ENCODE data around the gene FHIT. TPM values are rescaled to one million over a fixed set of nuclear protein-coding genes. Genes with fewer than 3 reads are reported as not detected.

The FHIT gene
- total RNA-seq, 1 experiment from 2014 or later, result 2.1 TPM

DNA sequence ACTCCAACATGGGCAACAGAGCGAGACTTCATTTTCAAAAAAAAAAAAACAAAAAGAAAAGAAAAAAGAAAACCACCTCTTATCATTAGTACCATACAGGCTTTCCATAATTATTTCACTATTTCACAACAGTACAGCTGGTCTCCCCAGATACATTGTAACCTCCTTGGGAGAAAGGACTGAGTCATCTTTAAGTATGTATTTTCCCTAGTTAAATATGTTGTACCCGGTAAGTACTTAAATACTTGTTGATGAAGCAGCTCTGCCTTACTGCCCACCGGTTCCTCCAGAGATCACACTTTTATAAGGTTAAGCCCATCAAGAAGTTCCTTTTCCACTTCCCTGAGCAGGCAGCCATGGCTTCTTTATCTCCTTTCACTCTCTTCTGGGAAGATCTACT lies 1412.0 kb downstream of the FHIT start:
- DNase-seq (ENCODE audit: extremely low read depth, low read depth), result no peak

DNA sequence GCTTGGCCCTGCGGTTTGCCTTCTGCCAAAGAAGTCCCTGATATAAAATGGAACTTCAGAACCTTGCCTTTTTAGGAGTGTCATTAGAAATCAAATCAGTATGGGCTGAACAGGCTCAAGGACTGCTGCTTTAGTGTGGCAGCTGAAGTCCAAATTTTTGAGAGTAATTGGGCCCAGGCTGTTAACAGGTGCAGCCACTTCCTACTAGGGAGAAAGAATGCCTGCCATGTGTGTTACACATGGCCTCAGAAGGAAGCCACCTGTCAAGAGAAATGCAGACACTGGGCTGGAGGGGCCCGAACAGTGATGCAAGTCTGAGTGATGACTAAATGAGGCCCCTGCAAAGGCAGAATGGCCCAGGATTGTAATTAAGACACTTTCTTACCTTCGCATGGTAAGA lies 1414.7 kb downstream of the FHIT start:
- DNase-seq (ENCODE audit: extremely low read depth, low read depth), result no peak

GRCh38 chr3:59832702-59833101 lies 1418.5 kb downstream of the FHIT start:
- DNase-seq (ENCODE audit: extremely low read depth, low read depth), result no peak

DNA sequence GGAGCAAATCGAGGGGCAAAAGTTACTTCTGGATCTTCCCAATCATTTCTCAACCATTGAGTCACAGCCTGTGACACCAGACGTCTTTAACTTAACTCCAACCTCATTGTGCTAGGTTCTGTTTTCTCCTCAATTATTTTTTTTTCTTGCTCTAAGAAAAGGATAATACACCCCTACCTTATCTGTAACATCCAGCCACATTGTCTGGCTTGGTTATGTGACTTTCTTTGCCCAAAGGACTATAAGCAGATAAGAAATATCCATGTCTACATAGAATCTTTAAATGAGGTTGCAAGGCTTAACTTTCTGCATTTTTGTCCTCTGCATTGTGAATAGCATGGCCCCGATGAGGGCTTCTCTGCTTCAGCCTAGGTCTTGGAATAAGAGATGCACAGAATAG lies 1419.0 kb downstream of the FHIT start:
- no peak for DNase-seq (ENCODE audit: extremely low read depth, low read depth)

GRCh38 chr3:59831394-59831793 lies 1419.9 kb downstream of the FHIT start:
- no peak for DNase-seq (ENCODE audit: extremely low read depth, low read depth)

- DNase-seq (ENCODE audit: extremely low read depth, low read depth), result no peak
Measured at GRCh38 chr3:59829527-59829926, 1421.7 kb downstream of the FHIT start.

- DNase-seq (ENCODE audit: extremely low read depth, low read depth), result no peak
Measured at GRCh38 chr3:59824876-59825275, 1426.4 kb downstream of the FHIT start.

DNA sequence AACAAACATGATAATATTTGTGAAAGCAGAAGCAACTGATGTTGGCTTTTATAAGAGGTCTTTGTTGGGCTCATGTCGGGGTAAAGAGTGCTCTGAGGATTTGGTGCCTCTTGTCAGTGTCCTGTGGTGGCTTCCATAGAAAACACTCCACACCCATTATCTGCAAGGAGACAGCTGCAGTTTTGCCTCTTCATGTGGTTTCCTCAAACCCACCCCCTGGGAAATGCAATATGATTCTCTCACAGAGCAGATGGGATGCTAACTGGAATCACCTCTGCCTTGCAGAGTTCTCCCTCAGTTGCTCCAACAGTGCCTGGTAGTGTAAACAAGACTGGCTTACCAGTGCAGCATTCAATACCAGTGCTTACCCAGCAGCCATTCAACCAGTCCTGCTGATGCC lies 1430.0 kb downstream of the FHIT start:
- no peak for DNase-seq (ENCODE audit: extremely low read depth, low read depth)

DNA sequence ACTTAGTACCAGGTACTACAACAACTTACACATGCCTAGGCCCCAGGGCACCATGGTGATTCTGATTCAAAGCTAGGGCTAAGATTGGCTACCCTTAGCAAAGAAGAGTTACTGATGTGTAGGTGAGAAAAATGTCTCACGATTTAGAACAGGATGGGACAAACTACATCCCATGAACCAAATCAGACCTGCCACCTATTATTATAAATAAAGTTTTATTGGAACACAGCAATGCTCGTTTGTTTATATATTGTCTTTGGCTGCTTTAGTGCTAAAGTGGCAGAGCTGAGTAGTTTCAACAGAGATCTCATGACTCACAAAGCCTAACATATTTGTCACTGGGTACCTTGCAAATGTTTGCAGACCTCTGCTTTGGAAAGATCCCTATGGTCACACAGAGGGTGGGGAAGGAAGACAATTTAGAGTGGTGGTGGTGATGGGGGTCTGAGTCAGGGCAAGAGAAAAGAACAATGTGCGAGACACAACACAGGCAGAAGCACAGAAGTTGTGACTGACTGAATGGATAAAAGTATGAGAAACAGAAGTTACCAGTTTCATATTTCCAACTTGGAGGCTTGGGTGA lies 1430.8 kb downstream of the FHIT start:
- no peak for DNase-seq (ENCODE audit: extremely low read depth, low read depth)

GRCh38 chr3:59818919-59819300 lies 1432.3 kb downstream of the FHIT start:
- no peak for DNase-seq (ENCODE audit: extremely low read depth, low read depth)

DNA sequence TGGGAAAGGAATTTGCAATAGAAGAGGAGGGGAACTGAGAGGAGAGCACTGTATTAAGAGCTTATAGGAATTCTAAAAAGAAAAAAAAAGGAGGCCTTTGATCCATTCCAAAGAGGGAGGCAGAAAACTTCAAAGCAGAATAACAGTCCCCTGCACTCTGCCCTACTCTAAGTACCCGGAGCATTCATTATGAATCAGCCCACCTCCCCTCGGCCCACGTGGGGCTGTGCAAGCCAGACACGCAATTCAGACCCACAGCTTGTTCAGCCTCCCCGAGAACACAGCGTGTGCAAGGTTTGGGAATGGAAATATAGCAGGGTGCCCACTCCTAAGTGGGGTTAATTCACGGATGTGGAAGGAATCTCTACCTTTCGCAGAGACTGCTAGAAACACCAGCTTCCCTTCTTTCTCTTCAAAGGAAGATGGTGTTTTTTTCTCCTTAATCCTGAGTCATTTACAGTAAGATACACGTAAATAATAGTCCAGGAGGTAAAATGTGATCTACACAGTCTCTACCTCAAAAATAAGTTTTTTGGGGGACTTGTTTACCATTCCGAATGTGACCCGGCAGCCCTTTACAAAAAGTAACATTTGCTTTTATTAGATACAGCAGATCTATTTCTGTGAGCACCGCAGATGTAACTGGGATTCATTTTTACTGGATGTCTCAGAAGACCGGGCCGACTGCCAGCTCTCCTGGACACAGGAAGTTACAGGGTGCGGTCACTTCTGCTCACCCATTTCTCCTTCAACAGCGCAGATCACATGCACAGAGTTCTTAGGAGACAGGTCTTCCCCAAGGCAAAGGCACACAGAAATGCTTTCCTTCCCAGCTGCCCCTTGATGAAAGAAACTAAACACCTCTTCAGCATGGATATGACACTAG lies 1433.0 kb downstream of the FHIT start:
- peak; percentile 83 for DNase-seq (ENCODE audit: extremely low read depth, low read depth)

GRCh38 chr3:59817511-59817910 lies 1433.7 kb downstream of the FHIT start:
- no peak for DNase-seq (ENCODE audit: extremely low read depth, low read depth)

DNA sequence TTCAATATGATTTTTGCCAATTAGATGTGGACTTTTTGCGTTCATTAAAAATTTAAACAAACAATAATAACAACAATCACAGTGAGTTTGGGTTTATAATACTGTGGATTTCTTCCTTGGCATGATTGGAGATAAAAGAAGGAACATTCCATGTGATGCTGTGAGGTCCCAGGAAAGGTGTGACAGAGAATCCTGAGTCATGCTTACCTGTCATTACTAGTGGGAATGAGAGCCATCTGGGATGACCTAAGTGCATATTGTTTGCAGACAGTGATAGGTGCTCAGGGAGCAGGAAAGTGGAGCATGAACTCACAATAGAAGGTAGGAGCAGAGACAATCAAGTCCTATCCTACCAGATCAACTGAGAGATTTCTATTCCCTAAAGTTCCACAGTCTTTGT lies 1434.9 kb downstream of the FHIT start:
- no peak for DNase-seq (ENCODE audit: extremely low read depth, low read depth)

DNA sequence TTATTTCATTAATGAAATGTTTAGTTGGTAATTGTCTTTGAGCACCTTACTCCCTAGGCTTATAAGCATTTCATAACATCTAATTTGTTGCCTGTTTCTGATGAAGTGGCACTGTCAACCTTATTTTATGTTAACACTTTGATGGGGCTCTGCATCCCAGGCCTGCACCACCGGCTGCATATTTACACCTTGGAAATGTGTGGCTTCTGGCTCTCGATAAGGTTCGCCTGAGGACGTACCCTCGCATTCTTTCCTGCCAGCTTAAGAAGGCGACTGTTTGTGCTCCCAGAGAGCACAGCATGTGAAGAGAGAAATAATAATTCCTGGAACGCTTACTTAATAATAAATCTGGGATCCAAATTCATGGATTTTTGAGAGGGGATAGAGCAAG lies 1438.1 kb downstream of the FHIT start:
- DNase-seq (ENCODE audit: extremely low read depth, low read depth), result no peak

DNA sequence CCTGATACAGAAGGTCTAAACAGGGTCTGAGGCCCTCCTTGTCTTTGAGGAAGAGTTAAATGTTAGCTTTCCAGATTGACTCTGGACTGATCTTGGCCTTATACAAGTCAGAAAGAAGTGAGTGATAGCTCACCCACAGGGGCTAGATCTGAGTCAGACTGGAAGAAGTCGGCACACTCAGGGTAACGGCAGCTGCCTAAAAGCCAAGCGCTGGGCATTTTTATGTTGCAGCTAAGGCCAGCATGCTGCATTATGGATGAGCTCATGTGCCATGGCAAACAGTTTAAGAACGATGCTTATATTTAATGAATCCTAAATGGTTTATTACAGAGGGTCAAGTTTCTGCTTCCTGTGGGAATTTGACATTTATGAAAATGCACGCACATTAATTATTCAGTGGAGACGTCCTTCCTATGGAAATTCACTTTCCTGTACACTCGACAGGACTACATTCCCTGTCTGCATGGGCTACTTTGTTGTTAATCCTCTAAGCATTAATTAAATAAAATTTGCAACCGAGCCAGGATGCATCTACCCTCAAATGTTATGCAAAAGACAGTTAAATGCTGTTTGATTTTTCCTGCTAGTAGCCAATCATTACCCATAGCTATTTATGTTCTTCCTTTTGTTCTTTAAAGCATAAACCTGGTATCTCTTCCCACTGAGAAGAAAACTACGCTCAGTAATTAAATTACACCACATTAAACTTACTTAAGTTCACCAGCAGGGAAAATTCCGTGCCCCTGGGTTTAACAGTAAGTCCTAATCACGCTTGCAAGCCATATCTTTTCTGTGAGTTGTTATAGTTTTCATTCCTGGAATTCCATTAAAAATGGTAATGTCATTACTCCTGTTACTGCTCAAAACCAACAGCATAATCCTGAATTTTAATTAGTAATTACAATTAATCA lies 1438.8 kb downstream of the FHIT start:
- DNase-seq (ENCODE audit: extremely low read depth, low read depth), result no peak

- no peak for DNase-seq (ENCODE audit: extremely low read depth, low read depth)
Measured at GRCh38 chr3:59811160-59811559, 1440.1 kb downstream of the FHIT start.

DNA sequence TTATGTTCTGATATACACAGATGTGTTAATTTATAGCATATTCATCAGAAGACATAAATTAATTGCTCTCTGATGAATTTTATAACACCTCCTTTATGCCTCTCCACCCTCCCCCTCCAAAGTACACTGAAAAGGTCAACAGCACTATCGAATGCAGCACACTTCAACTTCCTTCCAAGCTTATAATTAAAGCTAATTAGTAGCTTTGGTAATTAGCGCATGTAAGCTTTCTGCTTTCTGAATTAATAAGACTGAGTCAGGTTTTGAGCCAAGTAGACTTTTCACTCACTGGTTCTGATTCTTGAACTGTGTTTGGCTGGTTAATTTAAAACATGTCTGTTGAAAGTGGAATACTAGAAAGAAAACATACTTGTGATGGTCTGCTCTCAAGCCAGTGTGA lies 1440.6 kb downstream of the FHIT start:
- no peak for DNase-seq (ENCODE audit: extremely low read depth, low read depth)

- DNase-seq (ENCODE audit: extremely low read depth, low read depth), result peak; percentile 46
Measured at GRCh38 chr3:59809710-59810444, 1441.4 kb downstream of the FHIT start.

DNA sequence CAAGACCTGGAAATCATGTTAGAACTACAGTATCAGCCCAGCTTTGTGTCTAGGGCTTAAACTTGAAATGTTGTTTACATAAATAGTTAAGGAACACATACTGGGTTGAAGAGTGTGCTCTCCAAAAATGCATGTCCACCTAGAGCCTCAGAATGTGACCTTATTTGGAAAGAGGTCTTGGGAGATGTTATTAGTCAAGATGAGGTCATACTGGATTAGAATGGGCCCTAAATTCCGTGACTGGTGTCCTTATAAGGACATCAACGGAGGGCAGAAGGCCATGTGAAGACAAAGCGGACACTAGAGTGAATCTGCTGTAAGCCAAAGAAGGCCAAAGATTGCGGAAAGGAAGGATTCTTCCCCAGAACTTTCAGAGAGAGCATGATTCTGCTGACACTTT lies 1442.2 kb downstream of the FHIT start:
- no peak for DNase-seq (ENCODE audit: extremely low read depth, low read depth)

GRCh38 chr3:59808446-59808845 lies 1442.8 kb downstream of the FHIT start:
- no peak for DNase-seq (ENCODE audit: extremely low read depth, low read depth)

DNA sequence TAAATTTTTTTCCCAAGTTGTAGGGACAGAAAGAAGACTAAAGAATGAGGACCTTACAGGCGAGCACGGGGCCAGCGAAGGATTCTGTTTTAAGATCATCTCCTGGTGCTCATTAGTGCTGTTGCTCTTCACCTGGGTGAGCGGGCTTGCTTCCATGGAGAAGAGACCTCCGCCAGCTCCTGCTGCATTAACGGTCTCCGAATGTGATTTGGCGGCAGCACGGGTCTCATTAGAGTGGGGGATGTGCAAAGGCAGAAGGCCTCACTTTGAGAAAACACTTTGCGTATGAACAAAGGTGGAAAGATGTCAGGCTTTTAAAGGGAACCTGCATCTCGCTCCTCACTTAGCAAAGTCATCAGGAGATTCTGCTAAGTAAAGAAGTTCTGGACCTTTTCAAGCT lies 1448.0 kb downstream of the FHIT start:
- no peak for DNase-seq (ENCODE audit: extremely low read depth, low read depth)

Data from NCI-H460 (cell line).